Esophagus muscularis mucosa (tissue), 4 donors: ENCODE measurements around the gene LRRC75A. TPM values are rescaled to one million over a fixed set of nuclear protein-coding genes. Genes with fewer than 3 reads are reported as not detected.
"Not testable (repeated sequence)": the region's sequence is repeated elsewhere in the genome, so short reads cannot be mapped to it uniquely, and the experiment has no call there.

Experiments
- DNase-seq: peaks from one replicate; pipeline ENCODE4 v3.0.0-alpha.2; 2017; ENCODE audit errors: extremely low spot score
- H3K27ac ChIP-seq, 4 donors: fragments of 200-600 bp; sonication (generic); replicated peaks in 1 of 4; 1 replicate in 3 of 4; 2 replicates in 1 of 4; pipeline ENCODE4 v1.5.1; 2016 to 2019; ENCODE audit warnings: mild to moderate bottlenecking in 1 of 4
- H3K27me3 ChIP-seq, 4 donors: fragments of 200-600 bp; sonication (generic); one replicate each; pipeline versions ENCODE4 v1.5.1 to v1.6.0; 2016 to 2019
- H3K36me3 ChIP-seq, 4 donors: fragments of 200-600 bp; sonication (generic); one replicate each; pipeline ENCODE4 v1.5.1; 2016 to 2019
- H3K4me1 ChIP-seq, 4 donors: fragments of 200-600 bp; sonication (generic); one replicate each; pipeline ENCODE4 v1.5.1; 2016 to 2019
- H3K4me3 ChIP-seq, 4 donors: fragments of 200-600 bp; sonication (generic); 1 replicate in 2 of 4; 2 replicates in 2 of 4; pipeline ENCODE4 v1.5.1; 2016 to 2019; ENCODE audit warnings: mild to moderate bottlenecking in 4 of 4, moderate library complexity in 1 of 4
- H3K9me3 ChIP-seq, 4 donors: fragments of 200-600 bp; sonication (generic); 1 replicate in 3 of 4; 2 replicates in 1 of 4; pipeline ENCODE4 v1.5.1; 2016 to 2019
- CTCF ChIP-seq, 3 experiments: fragments of 200-600 bp in 2 of 3; fragments of 450-650 bp in 1 of 3; sonication (generic) in 2 of 3; IDR thresholded peaks; one replicate each; pipeline ENCODE4 v1.5.1; 2017 to 2019; ENCODE audit warnings: antibody characterized with exemption in 3 of 3, mild to moderate bottlenecking in 2 of 3, moderate library complexity in 1 of 3
- EP300 ChIP-seq: sonication (generic); formaldehyde crosslinking; IDR thresholded peaks from one replicate; pipeline ENCODE4 v1.6.1; 2017; ENCODE audit warnings: antibody characterized with exemption
- POLR2A ChIP-seq: fragments of 450-650 bp; IDR thresholded peaks from one replicate; pipeline ENCODE4 v1.6.1; 2017; ENCODE audit warnings: antibody characterized with exemption, moderate library complexity, mild to moderate bottlenecking, low read depth
- POLR2AphosphoS5 ChIP-seq, 2 donors: sonication (generic); formaldehyde crosslinking; IDR thresholded peaks; one replicate each; pipeline ENCODE4 v1.6.1; 2017; ENCODE audit warnings: antibody characterized with exemption in 2 of 2
- WGBS: methylation state at CpG from one replicate; pipeline ENCODE4 v1.1.5; 2018; 5-methylcytosine and 5-hydroxymethylcytosine counted together
- intact Hi-C: fragments of 100-400 bp; cut with DNase I; formaldehyde crosslinking; loops from one replicate; pipeline ENCODE4 v1.15.1; 2023
- total RNA-seq, 4 donors: library from RNA; depleted of rRNA; stranded (reverse); fragments of >200 nt; gene quantifications; one replicate each; pipeline versions ENCODE4 v1.1.0 to v1.2.1, GENCODE V29; 2016

The LRRC75A gene
- total RNA-seq, 4 donors from 2014 or later: 0.83 to 3.5 (median 2.0) TPM

- Histone ChIP-seq H3K36me3 (peaks cover 30 to 69% (median 64%) of the 10 kb centered on the region in 4 donors), H3K4me1 (peaks cover 37 to 74% (median 68%) of the 10 kb centered on the region in 4 donors)
Observed at GRCh38 chr17:16442594-16443510, 49.1 kb downstream of the LRRC75A start.

GRCh38 chr17:16442141-16442540 is 49.9 kb downstream of the LRRC75A start:
- Histone ChIP-seq H3K36me3 (peaks cover 30 to 62% (median 57%) of the 10 kb centered on the region in 4 donors), H3K27ac (no peak overlapping the region), H3K4me3 (no peak overlapping the region), H3K9me3 (no peaks in the 10 kb centered on the region), H3K27me3 (no peaks in the 10 kb centered on the region), H3K4me1 (peaks cover 37 to 74% (median 68%) of the 10 kb centered on the region in 4 donors)
- TF ChIP-seq CTCF (IDR thresholded peaks at IDR 0.05) (no peak), POLR2A (no peak), EP300 (no peak), POLR2AphosphoS5 (IDR thresholded peaks at IDR 0.05) (no peak)
- intact Hi-C loops: no loop called here
- no peak for DNase-seq
- WGBS: 78% methylated on average over 1 of the region's 1 CpG

More at GRCh38 chr17:16442594-16443510, 49.1 kb downstream of the LRRC75A start:
- 72% methylated on average over 7 of the region's 7 CpGs for WGBS
- H3K4me3 ChIP-seq: no peak overlapping the region
- TF ChIP-seq POLR2AphosphoS5 (IDR thresholded peaks at IDR 0.05) (no peak), EP300 (no peak), POLR2A (no peak), CTCF (IDR thresholded peaks at IDR 0.05) (no peak)
- no peaks in the 10 kb centered on the region for H3K27me3 ChIP-seq
- H3K9me3 ChIP-seq: no peaks in the 10 kb centered on the region
- H3K27ac ChIP-seq: no peak overlapping the region
- intact Hi-C loops: no loop called here
- no peak for DNase-seq

- no peak for DNase-seq
- Histone ChIP-seq H3K4me1 (peaks cover 37 to 70% (median 68%) of the 10 kb centered on the region in 4 donors), H3K27me3 (no peaks in the 10 kb centered on the region), H3K4me3 (no peak overlapping the region), H3K27ac (peak overlapping the region in 1 of 4 donors; percentile 30), H3K9me3 (no peaks in the 10 kb centered on the region), H3K36me3 (peaks cover 30 to 53% (median 49%) of the 10 kb centered on the region in 4 donors)
- no peak for TF ChIP-seq EP300
- TF ChIP-seq CTCF (IDR thresholded peaks at IDR 0.05): no peak
- no peak for TF ChIP-seq POLR2A
- no peak for TF ChIP-seq POLR2AphosphoS5 (IDR thresholded peaks at IDR 0.05)
- intact Hi-C loops: no loop called here
- WGBS: 64% methylated on average over 3 of the region's 3 CpGs
Observed at GRCh38 chr17:16440901-16441629, 50.9 kb downstream of the LRRC75A start.

GRCh38 chr17:16440354-16440753 is 51.6 kb downstream of the LRRC75A start:
- peaks cover 30 to 46% (median 43%) of the 10 kb centered on the region in 4 donors for H3K36me3 ChIP-seq
- DNase-seq, H3K27me3 ChIP-seq, H3K9me3 ChIP-seq, intact Hi-C loops: not testable (repeated sequence)
- peaks cover 34 to 64% (median 63%) of the 10 kb centered on the region in 4 donors for H3K4me1 ChIP-seq
- H3K27ac ChIP-seq: peak overlapping the region in 1 of 4 donors; percentile 88
- peak overlapping the region; percentile 71 to 85 (median 76) for H3K4me3 ChIP-seq
- WGBS: 75% methylated on average over 5 of the region's 5 CpGs

- Histone ChIP-seq H3K27me3 (no peaks in the 10 kb centered on the region), H3K27ac (peak overlapping the region; percentile 78 to 88 (median 83)), H3K9me3 (no peaks in the 10 kb centered on the region), H3K36me3 (peaks cover 30 to 44% (median 42%) of the 10 kb centered on the region in 4 donors), H3K4me3 (peak overlapping the region; percentile 71 to 85 (median 76)), H3K4me1 (peaks cover 31 to 60% (median 58%) of the 10 kb centered on the region in 4 donors)
- DNase-seq: no peak
- no peak for TF ChIP-seq CTCF (IDR thresholded peaks at IDR 0.05)
- TF ChIP-seq POLR2A: no peak
- TF ChIP-seq POLR2AphosphoS5 (IDR thresholded peaks at IDR 0.05): no peak
- TF ChIP-seq EP300: no peak
- WGBS: 16% methylated on average over 10 of the region's 10 CpGs
- intact Hi-C loops: loop anchor here (5.0 kb wide), 1 partner anchor 53 kb away; no protein-coding TSS in a partner anchor
Observed at GRCh38 chr17:16439811-16440351, 52.1 kb downstream of the LRRC75A start.
